CD14-positive monocyte (primary cell): ENCODE results near the gene IGLL1. TPM values are rescaled to one million over a fixed set of nuclear protein-coding genes. Genes with fewer than 3 reads are reported as not detected.

ENCODE experiments used
- DNase-seq, 3 donors: peaks; one replicate each; pipeline ENCODE4 v3.0.0-alpha.2; 2011 to 2022
- H2AFZ ChIP-seq: 2 replicates; pipeline ENCODE4 v1.6.0; 2012; ENCODE audit warnings: mild to moderate bottlenecking, low read depth, low read length, inconsistent platforms; ENCODE audit not compliant: insufficient read depth, poor library complexity, severe bottlenecking
- H3K27ac ChIP-seq, 2 donors: 1 replicate in 1 of 2; 2 replicates in 1 of 2; pipeline ENCODE4 v1.5.1; 2012 to 2013; ENCODE audit warnings: low read length in 2 of 2, control low read depth in 1 of 2, inconsistent platforms in 1 of 2, low read depth in 1 of 2, mild to moderate bottlenecking in 1 of 2
- H3K27me3 ChIP-seq, 2 donors: one replicate each; pipeline versions ENCODE4 v1.6.0 to v1.6.1; 2011 to 2013; ENCODE audit warnings: low read length in 2 of 2; ENCODE audit not compliant: control insufficient read depth in 2 of 2, insufficient read depth in 2 of 2
- H3K36me3 ChIP-seq, 2 donors: replicated peaks in 1 of 2; 1 replicate in 1 of 2; 2 replicates in 1 of 2; pipeline versions ENCODE4 v1.5.1 to v1.6.1; 2012 to 2013; ENCODE audit warnings: low read length in 2 of 2, control low read depth in 1 of 2, inconsistent platforms in 1 of 2, mild to moderate bottlenecking in 1 of 2; ENCODE audit not compliant: insufficient read depth in 2 of 2, control insufficient read depth in 1 of 2
- H3K4me1 ChIP-seq, 2 donors: 1 replicate in 1 of 2; 2 replicates in 1 of 2; pipeline versions ENCODE4 v1.5.1 to v1.6.1; 2012 to 2013; ENCODE audit warnings: low read length in 2 of 2, control low read depth in 1 of 2, inconsistent platforms in 1 of 2, mild to moderate bottlenecking in 1 of 2, moderate library complexity in 1 of 2; ENCODE audit not compliant: insufficient read depth in 2 of 2, control insufficient read depth in 1 of 2
- H3K4me2 ChIP-seq: replicated peaks from 2 replicates; pipeline ENCODE3; 2012; ENCODE audit warnings: low read length, moderate library complexity, mild to moderate bottlenecking; ENCODE audit not compliant: poor library complexity, severe bottlenecking; ENCODE audit errors: extremely low read depth
- H3K4me3 ChIP-seq, 3 experiments: fragments of 200-600 bp in 1 of 3; sonication (generic) in 1 of 3; replicated peaks in 1 of 3; 1 replicate in 2 of 3; 2 replicates in 1 of 3; pipeline ENCODE4 v1.5.1; 2011 to 2013; ENCODE audit warnings: low read length in 3 of 3, mild to moderate bottlenecking in 3 of 3, control low read depth in 2 of 3, low read depth in 2 of 3, inconsistent platforms in 1 of 3, moderate library complexity in 1 of 3
- H3K79me2 ChIP-seq: 2 replicates; pipeline ENCODE4 v1.6.0; 2012; ENCODE audit warnings: mild to moderate bottlenecking, control low read depth, inconsistent platforms, low read length, moderate library complexity; ENCODE audit not compliant: insufficient read depth
- H3K9ac ChIP-seq: 2 replicates; pipeline ENCODE4 v1.6.0; 2017; ENCODE audit warnings: low read length, mild to moderate bottlenecking; ENCODE audit not compliant: insufficient read depth, poor library complexity, severe bottlenecking
- H3K9me3 ChIP-seq, 2 donors: replicated peaks in 1 of 2; 1 replicate in 1 of 2; 2 replicates in 1 of 2; pipeline versions ENCODE4 v1.5.1 to v1.6.1; 2012 to 2013; ENCODE audit warnings: low read length in 2 of 2, control low read depth in 1 of 2; ENCODE audit not compliant: control insufficient read depth in 1 of 2, insufficient read depth in 1 of 2
- H4K20me1 ChIP-seq: 2 replicates; pipeline ENCODE4 v1.6.0; 2012; ENCODE audit warnings: mild to moderate bottlenecking, low read length, control low read depth, moderate library complexity; ENCODE audit not compliant: insufficient read depth
- H3K27ac Mint-ChIP-seq, 7 donors: one replicate each; pipeline ENCODE4 v1.8.0; 2020; ENCODE audit warnings: mild to moderate bottlenecking in 7 of 7, mixed read lengths in 7 of 7, moderate library complexity in 6 of 7, inconsistent platforms in 2 of 7
- H3K27me3 Mint-ChIP-seq, 3 donors: one replicate each; pipeline ENCODE4 v1.8.0; 2021 to 2022; ENCODE audit warnings: low read depth in 3 of 3, mild to moderate bottlenecking in 3 of 3, mixed read lengths in 3 of 3, moderate library complexity in 3 of 3, inconsistent platforms in 1 of 3
- H3K36me3 Mint-ChIP-seq, 2 donors: one replicate each; pipeline ENCODE4 v1.8.0; 2020; ENCODE audit warnings: mixed read lengths in 2 of 2, inconsistent platforms in 1 of 2, mild to moderate bottlenecking in 1 of 2
- H3K4me1 Mint-ChIP-seq: one replicate; pipeline ENCODE4 v1.8.0; 2020; ENCODE audit warnings: mild to moderate bottlenecking, mixed read lengths
- H3K4me3 Mint-ChIP-seq, 2 donors: one replicate each; pipeline ENCODE4 v1.8.0; 2020; ENCODE audit warnings: mild to moderate bottlenecking in 2 of 2, mixed read lengths in 2 of 2, moderate library complexity in 1 of 2
- H3K9me3 Mint-ChIP-seq, 7 donors: one replicate each; pipeline ENCODE4 v1.8.0; 2020 to 2022; ENCODE audit warnings: mixed read lengths in 7 of 7, mild to moderate bottlenecking in 6 of 7, moderate library complexity in 6 of 7, inconsistent platforms in 2 of 7
- CTCF ChIP-seq: fragments of 200-600 bp; IDR thresholded peaks from one replicate; pipeline ENCODE4 v1.8.0; 2022; ENCODE audit warnings: antibody characterized with exemption, mild to moderate bottlenecking
- WGBS: methylation state at CpG from one replicate; pipeline ENCODE4 v1.1.5; 2013; ENCODE audit warnings: missing lambda C conversion rate; ENCODE audit not compliant: insufficient coverage; 5-methylcytosine and 5-hydroxymethylcytosine counted together
- intact Hi-C, 2 donors: fragments of 100-400 bp; cut with micrococcal nuclease; formaldehyde crosslinking; loops; one replicate each; pipeline versions ENCODE4 v1.15.0 to v1.15.1; 2023
- polyA plus RNA-seq, 3 donors: library from polyadenylated mRNA; depleted of rRNA in 1 of 3; unstranded in 2 of 3; stranded (reverse) in 1 of 3; fragments of 300-500 nt in 2 of 3; fragments of >200 nt in 1 of 3; fragmentation: Illumina TruSeq in 2 of 3; gene quantifications; 1 replicate in 2 of 3; 2 replicates in 1 of 3; pipeline ENCODE4 v1.2.3, GENCODE V29; 2012 to 2021

The IGLL1 gene
- polyA plus RNA-seq, 3 donors = not detected

GRCh38 chr22:23583153-23583552, 3.1 kb upstream of the IGLL1 start:
- Mint-ChIP-seq H3K27ac (no peak overlapping the region), H3K9me3 (peaks cover 0 to 2% (median 0%) of the 10 kb centered on the region in 7 donors), H3K27me3 (peaks cover 5 to 17% (median 12%) of the 10 kb centered on the region in 3 donors), H3K4me3 (no peak overlapping the region), H3K4me1 (peaks cover 19% of the 10 kb centered on the region), H3K36me3 (no peaks in the 10 kb centered on the region)
- H3K27ac ChIP-seq = no peak overlapping the region
- no peak overlapping the region for H2AFZ ChIP-seq
- no peak overlapping the region for H3K4me3 ChIP-seq
- no peak for TF ChIP-seq CTCF
- H3K36me3 ChIP-seq = no peaks in the 10 kb centered on the region
- H3K9ac ChIP-seq = no peak overlapping the region
- H3K4me1 ChIP-seq = no peaks in the 10 kb centered on the region
- 60% methylated on average over 6 of the region's 7 CpGs for WGBS
- intact Hi-C loops = no loop called here
- no peak overlapping the region for H3K4me2 ChIP-seq
- H3K79me2 ChIP-seq = no peaks in the 10 kb centered on the region
- DNase-seq = no peak
- H4K20me1 ChIP-seq = no peaks in the 10 kb centered on the region
- peaks cover 0 to 3% of the 10 kb centered on the region in 2 donors for H3K27me3 ChIP-seq
- H3K9me3 ChIP-seq = no peaks in the 10 kb centered on the region

GRCh38 chr22:23581260-23581650, 1.2 kb upstream of the IGLL1 start:
- Mint-ChIP-seq H3K9me3 (peaks cover 0 to 2% (median 0%) of the 10 kb centered on the region in 7 donors), H3K36me3 (no peaks in the 10 kb centered on the region), H3K4me3 (no peak overlapping the region), H3K4me1 (peaks cover 19% of the 10 kb centered on the region), H3K27ac (no peak overlapping the region), H3K27me3 (peaks cover 6 to 26% (median 16%) of the 10 kb centered on the region in 3 donors)
- no peaks in the 10 kb centered on the region for H3K79me2 ChIP-seq
- H3K9ac ChIP-seq = no peak overlapping the region
- no peaks in the 10 kb centered on the region for H3K9me3 ChIP-seq
- H3K4me1 ChIP-seq = no peaks in the 10 kb centered on the region
- H3K27ac ChIP-seq = no peak overlapping the region
- H4K20me1 ChIP-seq = no peaks in the 10 kb centered on the region
- intact Hi-C loops = no loop called here
- 0% methylated on average over 1 of the region's 8 CpGs for WGBS
- H3K4me2 ChIP-seq = no peak overlapping the region
- no peak overlapping the region for H3K4me3 ChIP-seq
- H2AFZ ChIP-seq = peak overlapping the region; percentile 8
- no peaks in the 10 kb centered on the region for H3K36me3 ChIP-seq
- no peak for DNase-seq
- no peak for TF ChIP-seq CTCF
- H3K27me3 ChIP-seq = peaks cover 0 to 8% of the 10 kb centered on the region in 2 donors
